ENCODE data around the gene DNAL1.

DNA sequence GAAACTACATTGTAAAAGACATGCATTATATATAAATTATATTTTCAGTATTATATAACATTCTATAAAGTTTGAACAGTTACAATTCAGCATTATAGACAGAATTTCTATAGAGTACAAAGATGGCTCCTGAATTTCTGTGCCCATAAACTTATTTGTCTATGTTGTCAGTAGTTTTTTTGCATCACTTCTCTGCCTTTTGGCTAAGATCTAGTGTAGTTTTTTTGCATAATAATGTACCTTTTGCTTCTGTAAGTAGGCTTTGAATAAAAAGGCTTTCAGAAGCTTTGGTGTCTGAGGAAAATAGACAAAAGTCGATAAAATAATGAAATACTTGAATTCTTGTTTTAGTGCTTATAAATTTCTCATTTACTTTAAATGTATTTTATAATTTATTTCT is 11.1 kb downstream of the DNAL1 start:
- TF ChIP-seq, protein P1, sequence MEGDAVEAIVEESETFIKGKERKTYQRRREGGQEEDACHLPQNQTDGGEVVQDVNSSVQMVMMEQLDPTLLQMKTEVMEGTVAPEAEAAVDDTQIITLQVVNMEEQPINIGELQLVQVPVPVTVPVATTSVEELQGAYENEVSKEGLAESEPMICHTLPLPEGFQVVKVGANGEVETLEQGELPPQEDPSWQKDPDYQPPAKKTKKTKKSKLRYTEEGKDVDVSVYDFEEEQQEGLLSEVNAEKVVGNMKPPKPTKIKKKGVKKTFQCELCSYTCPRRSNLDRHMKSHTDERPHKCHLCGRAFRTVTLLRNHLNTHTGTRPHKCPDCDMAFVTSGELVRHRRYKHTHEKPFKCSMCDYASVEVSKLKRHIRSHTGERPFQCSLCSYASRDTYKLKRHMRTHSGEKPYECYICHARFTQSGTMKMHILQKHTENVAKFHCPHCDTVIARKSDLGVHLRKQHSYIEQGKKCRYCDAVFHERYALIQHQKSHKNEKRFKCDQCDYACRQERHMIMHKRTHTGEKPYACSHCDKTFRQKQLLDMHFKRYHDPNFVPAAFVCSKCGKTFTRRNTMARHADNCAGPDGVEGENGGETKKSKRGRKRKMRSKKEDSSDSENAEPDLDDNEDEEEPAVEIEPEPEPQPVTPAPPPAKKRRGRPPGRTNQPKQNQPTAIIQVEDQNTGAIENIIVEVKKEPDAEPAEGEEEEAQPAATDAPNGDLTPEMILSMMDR (conservative IDR thresholded peaks at IDR 0.05), result no peak
- no peak for TF ChIP-seq EZH2 (IDR thresholded peaks at IDR 0.05; ENCODE audit: low read depth)

All from PC-9 (cell line).